ENCODE measurements around the gene TPCN2.

The TPCN2 gene

DNA sequence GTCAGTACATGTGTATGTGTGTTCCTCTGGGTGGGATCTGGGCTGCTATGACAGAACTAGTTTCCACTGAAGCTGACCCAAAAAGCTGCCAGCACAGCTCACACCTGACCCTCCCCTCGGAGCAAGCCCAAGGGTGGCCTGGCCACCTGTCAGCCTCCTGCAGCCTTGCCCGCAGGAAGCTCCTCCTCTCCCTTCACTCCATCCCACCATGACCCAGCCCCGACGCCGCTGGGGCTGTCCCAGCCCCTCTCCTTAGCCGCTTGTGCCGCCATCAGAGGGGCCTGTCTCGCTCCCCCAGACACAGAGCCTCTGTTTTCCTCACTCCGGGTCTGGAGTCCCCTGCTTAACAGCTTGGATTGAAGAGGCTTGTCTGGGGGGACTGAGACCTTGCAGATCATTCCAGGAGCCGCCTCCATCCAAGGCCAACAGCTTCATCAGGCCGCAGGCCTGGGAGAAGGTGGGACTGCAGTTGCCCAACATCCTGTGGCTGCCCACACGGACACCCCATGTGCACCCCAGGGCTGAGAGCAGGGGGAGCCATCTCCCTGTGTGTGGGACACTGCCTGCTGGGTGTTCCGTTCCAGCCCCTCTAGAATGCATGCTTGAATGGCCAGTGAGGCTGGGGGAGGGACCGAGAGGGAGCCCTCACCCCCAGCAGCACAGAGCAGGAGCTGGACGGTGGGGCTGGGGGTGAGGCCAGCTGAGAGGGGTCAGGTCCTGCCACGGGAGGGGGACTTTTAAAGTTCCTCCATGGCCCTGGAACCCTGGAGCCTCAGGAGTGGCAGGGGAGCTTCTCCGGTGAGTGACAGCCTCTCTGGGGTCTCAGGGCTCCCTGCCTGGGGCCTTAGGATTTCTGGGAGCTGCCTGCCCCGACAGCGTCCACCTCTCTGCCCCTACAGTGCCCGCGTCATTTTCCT, 36.4 kb upstream of the TPCN2 start:
- Histone ChIP-seq H3K27ac (peak overlapping the region; percentile 91 to 93), H3K27me3 (no peaks in the 10 kb centered on the region), H3K9me3 (no peaks in the 10 kb centered on the region), H3K36me3 (peaks cover 6 to 18% (median 12%) of the 10 kb centered on the region in 3 donors), H3K4me3 (peak overlapping the region; percentile 70 to 81), H3K4me1 (peaks cover 13 to 65% (median 54%) of the 10 kb centered on the region in 4 donors)
- DNase-seq, result peak in 1 of 2 donors; percentile 55
- intact Hi-C loops (cut with DNase I; ENCODE audit: low total_unique reads), result loop anchor here (5.0 kb wide), 1 partner anchor 35 kb away; the partner anchor contains the start of gene TPCN2
- TF ChIP-seq, protein P1, sequence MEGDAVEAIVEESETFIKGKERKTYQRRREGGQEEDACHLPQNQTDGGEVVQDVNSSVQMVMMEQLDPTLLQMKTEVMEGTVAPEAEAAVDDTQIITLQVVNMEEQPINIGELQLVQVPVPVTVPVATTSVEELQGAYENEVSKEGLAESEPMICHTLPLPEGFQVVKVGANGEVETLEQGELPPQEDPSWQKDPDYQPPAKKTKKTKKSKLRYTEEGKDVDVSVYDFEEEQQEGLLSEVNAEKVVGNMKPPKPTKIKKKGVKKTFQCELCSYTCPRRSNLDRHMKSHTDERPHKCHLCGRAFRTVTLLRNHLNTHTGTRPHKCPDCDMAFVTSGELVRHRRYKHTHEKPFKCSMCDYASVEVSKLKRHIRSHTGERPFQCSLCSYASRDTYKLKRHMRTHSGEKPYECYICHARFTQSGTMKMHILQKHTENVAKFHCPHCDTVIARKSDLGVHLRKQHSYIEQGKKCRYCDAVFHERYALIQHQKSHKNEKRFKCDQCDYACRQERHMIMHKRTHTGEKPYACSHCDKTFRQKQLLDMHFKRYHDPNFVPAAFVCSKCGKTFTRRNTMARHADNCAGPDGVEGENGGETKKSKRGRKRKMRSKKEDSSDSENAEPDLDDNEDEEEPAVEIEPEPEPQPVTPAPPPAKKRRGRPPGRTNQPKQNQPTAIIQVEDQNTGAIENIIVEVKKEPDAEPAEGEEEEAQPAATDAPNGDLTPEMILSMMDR (IDR thresholded peaks at IDR 0.05), result no peak

DNA sequence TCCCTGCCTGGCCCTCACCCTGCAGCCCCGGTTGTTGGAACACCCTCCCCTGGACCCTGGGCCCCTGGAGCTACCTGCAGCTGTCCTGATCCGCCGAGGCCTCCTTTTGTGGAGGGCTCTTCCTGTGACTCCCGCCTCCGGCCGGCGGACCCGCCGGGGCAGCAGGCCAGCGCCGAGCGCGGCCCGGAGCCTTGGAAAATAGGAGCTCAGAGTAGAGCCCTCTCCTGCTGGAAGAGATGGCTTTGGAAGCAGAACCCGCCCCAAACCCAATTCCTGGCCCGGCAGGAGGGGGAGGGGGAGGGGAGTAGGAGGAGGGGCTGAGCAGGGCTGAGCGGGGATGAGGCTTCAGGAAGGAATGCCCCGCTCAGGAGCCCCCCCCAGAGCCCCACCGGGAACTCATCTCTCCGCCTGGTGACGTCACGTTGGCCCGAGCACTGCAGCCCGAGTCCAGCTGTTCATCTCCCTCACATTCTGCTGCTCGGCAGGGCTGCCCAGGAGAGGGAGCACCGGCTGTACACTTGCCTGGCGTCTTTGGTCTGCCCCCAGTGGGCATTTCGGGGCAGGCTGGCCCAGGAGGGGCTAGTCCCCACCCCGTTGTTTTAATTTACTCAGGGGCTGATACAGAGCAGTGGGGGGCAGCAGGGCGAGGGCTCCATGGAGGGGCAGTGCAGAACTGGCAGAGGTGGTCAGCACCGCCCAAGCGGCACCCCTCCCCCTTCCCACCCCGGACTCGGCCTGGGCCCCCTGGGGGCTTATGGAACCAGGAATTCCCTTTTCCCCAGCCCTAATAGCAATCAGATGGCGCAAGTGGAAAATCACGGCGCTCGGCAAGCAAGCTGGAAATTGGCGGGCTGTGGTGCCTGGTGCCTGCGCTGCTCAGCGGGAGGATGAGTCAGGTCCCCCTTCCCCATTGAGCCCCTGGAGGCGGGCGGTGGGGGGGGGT, 35.5 kb upstream of the TPCN2 start, which contains the start of gene MRGPRF:
MRGPRF (minus strand) TSS at position 238 of the 943 bp plus-strand sequence. CDS start 3,345 bp downstream, outside the sequence.
- Histone ChIP-seq H3K4me3 (peak within 1 kb of the TSS; percentile 70 to 81), H3K36me3 (peaks cover 0 to 8% (median 3%) of the 10 kb centered on the region in 3 donors), H3K27me3 (no peaks in the 10 kb centered on the region), H3K4me1 (peaks cover 13 to 60% (median 50%) of the 10 kb centered on the region in 4 donors), H3K9me3 (no peaks in the 10 kb centered on the region), H3K27ac (peak within 1 kb of the TSS; percentile 91 to 93)
- TF ChIP-seq, protein P1 (IDR thresholded peaks at IDR 0.05), result peak; percentile 71 to 81
- DNase-seq, result peak; percentile 95 to 99
- intact Hi-C loops (cut with DNase I; ENCODE audit: low total_unique reads), result loop anchor here (5.0 kb wide), 1 partner anchor 34 kb away; the partner anchor contains the start of gene TPCN2

DNA sequence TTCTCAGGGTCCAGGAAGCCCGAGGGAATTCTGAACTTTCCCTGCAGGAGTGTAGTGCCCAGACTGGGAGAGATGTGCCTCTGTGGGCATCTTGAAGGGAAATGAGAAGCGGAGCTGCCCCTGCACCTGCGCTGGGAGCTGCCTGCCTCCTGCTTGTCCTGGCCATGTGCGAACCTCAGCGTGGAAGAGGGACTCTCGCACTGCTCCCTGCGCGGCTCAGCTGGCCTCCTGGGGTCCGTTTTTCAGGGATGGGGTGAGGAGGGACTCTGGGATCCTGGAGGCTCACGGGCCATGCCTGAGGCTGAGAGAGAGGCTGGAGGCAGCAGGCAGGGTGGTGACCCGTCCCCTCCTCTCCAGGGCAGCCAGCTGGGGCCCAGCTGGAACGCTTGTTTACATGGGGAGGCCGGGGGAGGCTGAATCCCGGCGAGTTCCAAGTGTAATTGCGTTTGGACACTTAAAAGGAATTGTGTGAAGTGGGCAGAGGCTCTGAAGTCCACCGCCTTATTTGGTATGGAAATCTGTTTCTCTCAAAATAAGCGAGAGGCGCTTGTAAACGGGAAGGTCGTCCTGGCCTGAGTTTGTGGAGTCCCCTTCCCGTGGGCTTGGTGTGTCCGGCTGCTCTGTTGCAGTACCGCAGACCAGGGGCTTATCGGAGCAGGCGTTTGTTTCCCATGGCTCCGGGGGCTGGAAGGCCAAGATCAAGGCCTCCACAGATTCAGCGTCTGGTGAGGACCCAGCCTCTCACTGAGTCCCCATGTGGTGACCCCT, 34.5 kb upstream of the TPCN2 start:
- Histone ChIP-seq H3K27ac (peak overlapping the region; percentile 91 to 93), H3K4me1 (peaks cover 8 to 61% (median 49%) of the 10 kb centered on the region in 4 donors), H3K27me3 (no peaks in the 10 kb centered on the region), H3K4me3 (peak overlapping the region; percentile 70 to 81), H3K9me3 (no peaks in the 10 kb centered on the region), H3K36me3 (peaks cover 0 to 3% (median 0%) of the 10 kb centered on the region in 3 donors)
- intact Hi-C loops (cut with DNase I; ENCODE audit: low total_unique reads), result loop anchor here (5.0 kb wide), 1 partner anchor 33 kb away; the partner anchor contains the start of gene TPCN2
- DNase-seq, result peak in 1 of 2 donors; percentile 87
- TF ChIP-seq, protein P1 (IDR thresholded peaks at IDR 0.05), result no peak

DNA sequence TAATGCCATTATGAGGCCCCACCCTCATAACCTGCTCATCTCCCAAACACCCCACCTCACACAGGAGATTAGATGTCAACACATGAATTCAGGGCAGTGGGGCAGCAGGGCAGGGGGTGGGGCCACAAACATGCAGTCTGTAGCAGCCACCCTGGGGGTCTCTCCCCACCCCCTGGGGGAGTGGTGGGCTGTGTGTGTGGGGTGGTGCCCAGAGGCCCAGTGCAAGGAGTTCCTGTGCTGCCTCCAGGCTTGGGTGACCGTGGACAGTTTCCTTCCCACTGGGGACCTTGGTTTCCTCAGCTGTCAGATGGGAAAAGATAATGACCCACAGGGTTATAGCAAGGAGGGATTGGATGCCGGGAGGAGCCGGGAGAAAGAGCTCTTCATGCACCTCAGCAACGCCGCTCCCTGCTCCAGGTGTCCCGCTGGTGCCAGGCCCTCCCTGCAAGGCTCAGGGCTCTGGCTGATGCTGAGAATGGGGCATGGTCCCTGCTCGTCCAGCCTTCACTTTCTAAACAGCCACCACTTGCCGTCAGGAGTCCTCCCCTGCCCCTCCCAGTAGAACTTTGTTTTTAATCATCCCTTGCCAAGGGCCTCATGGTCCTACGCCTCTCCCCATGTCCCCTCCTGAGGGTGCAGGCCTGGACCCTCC, 33.7 kb upstream of the TPCN2 start:
- no peaks in the 10 kb centered on the region for H3K27me3 ChIP-seq
- intact Hi-C loops (cut with DNase I; ENCODE audit: low total_unique reads), result loop anchor here (5.0 kb wide), 1 partner anchor 32 kb away; the partner anchor contains the start of gene TPCN2
- no peaks in the 10 kb centered on the region for H3K9me3 ChIP-seq
- H3K4me1 ChIP-seq, result peaks cover 6 to 59% (median 43%) of the 10 kb centered on the region in 4 donors
- TF ChIP-seq, protein P1 (IDR thresholded peaks at IDR 0.05), result no peak
- no peaks in the 10 kb centered on the region for H3K36me3 ChIP-seq
- DNase-seq, result no peak
- peak overlapping the region; percentile 91 to 93 for H3K27ac ChIP-seq
- no peak overlapping the region for H3K4me3 ChIP-seq

Data from tibial artery (tissue), 4 donors.